CD8-positive, alpha-beta memory T cell (primary cell): ENCODE results near the gene VPS50. TPM values are rescaled to one million over a fixed set of nuclear protein-coding genes. Genes with fewer than 3 reads are reported as not detected.

Experiments used
- CTCF ChIA-PET: fragments of 350-600 bp; sonication (Branson Sonifier 250); formaldehyde crosslinking; loops from one replicate; lab custom pipeline; 2021; ENCODE audit warnings: antibody characterized with exemption; lab: Charles Lee
- POLR2A ChIA-PET: fragments of 350-600 bp; sonication (Branson Sonifier 250); formaldehyde crosslinking; loops from one replicate; lab custom pipeline; 2021; ENCODE audit warnings: antibody characterized with exemption; lab: Charles Lee
- DNase-seq, 5 donors: peaks; one replicate each; pipeline versions ENCODE4 v3.0.0 to v3.0.0-alpha.2; 2020 to 2022; ENCODE audit warnings: mixed read lengths in 1 of 5
- H3K27ac ChIP-seq: one replicate; pipeline ENCODE4 v1.7.0; 2013; ENCODE audit warnings: low read depth, mild to moderate bottlenecking, low read length, moderate library complexity
- H3K27me3 ChIP-seq: 2 replicates; pipeline ENCODE4 v1.7.0; 2013; ENCODE audit warnings: low read length, mild to moderate bottlenecking; ENCODE audit not compliant: insufficient read depth, poor library complexity, severe bottlenecking
- H3K36me3 ChIP-seq: 2 replicates; pipeline ENCODE4 v1.7.0; 2013; ENCODE audit warnings: mild to moderate bottlenecking, low read length, moderate library complexity; ENCODE audit not compliant: insufficient read depth
- H3K4me1 ChIP-seq: 2 replicates; pipeline ENCODE4 v1.7.0; 2013; ENCODE audit warnings: mild to moderate bottlenecking, low read length, moderate library complexity; ENCODE audit not compliant: insufficient read depth
- H3K4me3 ChIP-seq: 2 replicates; pipeline ENCODE4 v1.7.0; 2013; ENCODE audit warnings: mild to moderate bottlenecking, low read length
- H3K9me3 ChIP-seq: 2 replicates; pipeline ENCODE4 v1.7.0; 2013; ENCODE audit warnings: mild to moderate bottlenecking, low read length
- H3K27ac Mint-ChIP-seq, 8 donors: one replicate each; pipeline ENCODE4 v1.8.0; 2020 to 2021; ENCODE audit warnings: mixed read lengths in 8 of 8, mild to moderate bottlenecking in 6 of 8, inconsistent platforms in 3 of 8, moderate library complexity in 3 of 8
- H3K27me3 Mint-ChIP-seq, 2 donors: one replicate each; pipeline ENCODE4 v1.8.0; 2020 to 2021; ENCODE audit warnings: mixed read lengths in 2 of 2, mild to moderate bottlenecking in 1 of 2, moderate library complexity in 1 of 2
- H3K36me3 Mint-ChIP-seq, 3 donors: one replicate each; pipeline ENCODE4 v1.8.0; 2020 to 2021; ENCODE audit warnings: mixed read lengths in 3 of 3, inconsistent platforms in 1 of 3, mild to moderate bottlenecking in 1 of 3
- H3K4me1 Mint-ChIP-seq, 3 donors: one replicate each; pipeline ENCODE4 v1.8.0; 2020 to 2021; ENCODE audit warnings: mixed read lengths in 3 of 3, inconsistent platforms in 1 of 3, mild to moderate bottlenecking in 1 of 3
- H3K4me3 Mint-ChIP-seq, 7 donors: one replicate each; pipeline ENCODE4 v1.8.0; 2020 to 2021; ENCODE audit warnings: mixed read lengths in 7 of 7, mild to moderate bottlenecking in 6 of 7, moderate library complexity in 4 of 7, inconsistent platforms in 2 of 7
- H3K9me3 Mint-ChIP-seq, 5 donors: one replicate each; pipeline ENCODE4 v1.8.0; 2020 to 2022; ENCODE audit warnings: mixed read lengths in 5 of 5, mild to moderate bottlenecking in 3 of 5, moderate library complexity in 2 of 5, inconsistent platforms in 1 of 5
- polyA plus RNA-seq: library from polyadenylated mRNA; unstranded; fragments of 300-500 nt; fragmentation: Illumina TruSeq; gene quantifications from one replicate; pipeline ENCODE4 v1.2.3, GENCODE V29; 2021
- total RNA-seq, 2 experiments: library from RNA; stranded (reverse); gene quantifications; one replicate each; pipeline ENCODE4 v1.2.3, GENCODE V29; 2021

The VPS50 gene
- total and polyA plus RNA-seq, 3 experiments from 2014 or later, result 14.9 to 28.2 (median 22.8) TPM

GRCh38 chr7:93298206-93298605, 66.0 kb downstream of the VPS50 start:
- no peaks in the 10 kb centered on the region for H3K27me3 Mint-ChIP-seq
- CTCF ChIA-PET, result no interaction called here
- H3K4me1 Mint-ChIP-seq, result no peaks in the 10 kb centered on the region
- H3K4me3 Mint-ChIP-seq, result no peak overlapping the region
- no peaks in the 10 kb centered on the region for H3K4me1 ChIP-seq
- POLR2A ChIA-PET, result no interaction called here
- H3K27ac Mint-ChIP-seq, result no peak overlapping the region
- peaks cover 5% of the 10 kb centered on the region for H3K36me3 ChIP-seq
- no peaks in the 10 kb centered on the region for H3K9me3 Mint-ChIP-seq
- H3K4me3 ChIP-seq, result no peak overlapping the region
- no peaks in the 10 kb centered on the region for H3K9me3 ChIP-seq
- no peak for DNase-seq
- no peaks in the 10 kb centered on the region for H3K27me3 ChIP-seq
- H3K36me3 Mint-ChIP-seq, result peaks cover 11 to 60% (median 16%) of the 10 kb centered on the region in 3 donors
- no peak overlapping the region for H3K27ac ChIP-seq

DNA sequence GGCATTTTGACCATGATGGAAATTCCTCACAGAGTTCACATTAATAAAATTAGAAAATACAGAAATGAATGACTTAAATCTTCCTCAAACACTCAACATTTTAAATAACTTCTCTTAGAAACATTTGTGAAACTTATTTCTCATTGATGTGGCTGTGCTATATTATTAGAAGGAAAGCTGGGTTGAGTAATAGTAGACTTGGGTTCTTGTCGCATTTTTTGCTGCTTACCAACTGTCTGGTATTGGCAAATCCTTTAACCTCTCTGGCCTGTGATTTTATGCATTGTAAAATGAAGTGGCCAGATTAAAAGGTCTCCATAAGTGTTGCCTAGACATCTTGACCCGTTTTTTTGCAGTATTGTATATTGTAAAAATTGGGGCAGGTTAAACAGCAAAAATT, 66.5 kb downstream of the VPS50 start:
- H3K36me3 ChIP-seq, result peaks cover 5% of the 10 kb centered on the region
- DNase-seq, result no peak
- no peak overlapping the region for H3K27ac ChIP-seq
- Mint-ChIP-seq H3K27me3 (no peaks in the 10 kb centered on the region), H3K36me3 (peaks cover 11 to 59% (median 16%) of the 10 kb centered on the region in 3 donors), H3K9me3 (no peaks in the 10 kb centered on the region), H3K4me3 (no peak overlapping the region), H3K4me1 (no peaks in the 10 kb centered on the region), H3K27ac (no peak overlapping the region)
- no peak overlapping the region for H3K4me3 ChIP-seq
- H3K9me3 ChIP-seq, result no peaks in the 10 kb centered on the region
- no peaks in the 10 kb centered on the region for H3K4me1 ChIP-seq
- CTCF ChIA-PET, result no interaction called here
- POLR2A ChIA-PET, result no interaction called here
- H3K27me3 ChIP-seq, result no peaks in the 10 kb centered on the region

GRCh38 chr7:93301736-93302135, 69.6 kb downstream of the VPS50 start:
- no peak for DNase-seq
- Mint-ChIP-seq H3K36me3 (peaks cover 3 to 59% (median 27%) of the 10 kb centered on the region in 3 donors), H3K4me1 (no peaks in the 10 kb centered on the region), H3K27ac (no peak overlapping the region), H3K4me3 (no peak overlapping the region), H3K9me3 (no peaks in the 10 kb centered on the region), H3K27me3 (no peaks in the 10 kb centered on the region)
- Histone ChIP-seq H3K4me3 (no peak overlapping the region), H3K27me3 (no peaks in the 10 kb centered on the region), H3K27ac (no peak overlapping the region), H3K9me3 (no peaks in the 10 kb centered on the region), H3K4me1 (no peaks in the 10 kb centered on the region), H3K36me3 (peaks cover 4% of the 10 kb centered on the region)
- POLR2A ChIA-PET, result no interaction called here
- CTCF ChIA-PET, result no interaction called here

GRCh38 chr7:93307131-93307660, 75.0 kb downstream of the VPS50 start:
- ChIA-PET POLR2A (no interaction called here), CTCF (no interaction called here)
- Mint-ChIP-seq H3K9me3 (no peaks in the 10 kb centered on the region), H3K4me1 (no peaks in the 10 kb centered on the region), H3K4me3 (no peak overlapping the region), H3K27ac (no peak overlapping the region), H3K36me3 (peaks cover 6 to 66% (median 25%) of the 10 kb centered on the region in 3 donors), H3K27me3 (no peaks in the 10 kb centered on the region)
- no peak for DNase-seq
- Histone ChIP-seq H3K4me1 (no peaks in the 10 kb centered on the region), H3K9me3 (no peaks in the 10 kb centered on the region), H3K36me3 (peaks cover 4% of the 10 kb centered on the region), H3K4me3 (no peak overlapping the region), H3K27me3 (no peaks in the 10 kb centered on the region), H3K27ac (no peak overlapping the region)

GRCh38 chr7:93307943-93308342, 75.8 kb downstream of the VPS50 start:
- ChIA-PET CTCF (no interaction called here), POLR2A (no interaction called here)
- Mint-ChIP-seq H3K4me1 (no peaks in the 10 kb centered on the region), H3K9me3 (no peaks in the 10 kb centered on the region), H3K27me3 (no peaks in the 10 kb centered on the region), H3K36me3 (peaks cover 6 to 68% (median 25%) of the 10 kb centered on the region in 3 donors), H3K4me3 (no peak overlapping the region), H3K27ac (no peak overlapping the region)
- Histone ChIP-seq H3K27ac (no peak overlapping the region), H3K4me3 (no peak overlapping the region), H3K4me1 (no peaks in the 10 kb centered on the region), H3K36me3 (peaks cover 4% of the 10 kb centered on the region), H3K27me3 (no peaks in the 10 kb centered on the region), H3K9me3 (no peaks in the 10 kb centered on the region)
- no peak for DNase-seq

GRCh38 chr7:93310346-93310745, 78.2 kb downstream of the VPS50 start:
- POLR2A ChIA-PET, result no interaction called here
- Mint-ChIP-seq H3K9me3 (no peaks in the 10 kb centered on the region), H3K27me3 (no peaks in the 10 kb centered on the region), H3K36me3 (peaks cover 6 to 78% (median 32%) of the 10 kb centered on the region in 3 donors), H3K4me3 (no peak overlapping the region), H3K27ac (no peak overlapping the region), H3K4me1 (no peaks in the 10 kb centered on the region)
- CTCF ChIA-PET, result no interaction called here
- Histone ChIP-seq H3K4me1 (no peaks in the 10 kb centered on the region), H3K9me3 (no peaks in the 10 kb centered on the region), H3K27ac (no peak overlapping the region), H3K36me3 (peaks cover 4% of the 10 kb centered on the region), H3K4me3 (no peak overlapping the region), H3K27me3 (no peaks in the 10 kb centered on the region)
- DNase-seq, result no peak

DNA sequence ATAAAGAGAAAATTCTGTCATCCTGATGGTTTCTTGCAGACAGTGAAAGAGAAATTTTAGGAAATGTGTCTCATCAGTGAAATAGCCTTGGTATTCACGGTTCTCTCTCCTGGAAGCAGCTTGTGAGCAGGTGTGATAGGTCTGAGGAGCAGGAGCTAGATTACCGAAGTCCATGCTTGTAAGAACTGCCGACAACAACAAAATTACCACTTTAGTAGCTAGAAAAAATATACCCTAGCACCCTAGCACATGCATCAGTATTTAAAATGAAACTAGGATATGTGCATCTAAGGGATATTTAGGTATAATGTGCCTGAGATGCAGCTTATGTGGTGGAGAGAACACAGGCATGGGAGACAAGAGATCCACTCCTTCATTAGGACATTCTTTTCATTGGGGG, 82.3 kb downstream of the VPS50 start:
- ChIA-PET POLR2A (no interaction called here), CTCF (no interaction called here)
- no peaks in the 10 kb centered on the region for H3K4me1 Mint-ChIP-seq
- no peaks in the 10 kb centered on the region for H3K9me3 ChIP-seq
- H3K27me3 ChIP-seq, result no peaks in the 10 kb centered on the region
- H3K36me3 Mint-ChIP-seq, result peaks cover 14 to 65% (median 23%) of the 10 kb centered on the region in 3 donors
- H3K27ac Mint-ChIP-seq, result peak overlapping the region in 1 of 8 donors; percentile 30
- no peaks in the 10 kb centered on the region for H3K27me3 Mint-ChIP-seq
- no peaks in the 10 kb centered on the region for H3K9me3 Mint-ChIP-seq
- no peaks in the 10 kb centered on the region for H3K36me3 ChIP-seq
- no peak overlapping the region for H3K4me3 ChIP-seq
- no peak overlapping the region for H3K27ac ChIP-seq
- DNase-seq, result no peak
- H3K4me3 Mint-ChIP-seq, result no peak overlapping the region
- no peaks in the 10 kb centered on the region for H3K4me1 ChIP-seq

DNA sequence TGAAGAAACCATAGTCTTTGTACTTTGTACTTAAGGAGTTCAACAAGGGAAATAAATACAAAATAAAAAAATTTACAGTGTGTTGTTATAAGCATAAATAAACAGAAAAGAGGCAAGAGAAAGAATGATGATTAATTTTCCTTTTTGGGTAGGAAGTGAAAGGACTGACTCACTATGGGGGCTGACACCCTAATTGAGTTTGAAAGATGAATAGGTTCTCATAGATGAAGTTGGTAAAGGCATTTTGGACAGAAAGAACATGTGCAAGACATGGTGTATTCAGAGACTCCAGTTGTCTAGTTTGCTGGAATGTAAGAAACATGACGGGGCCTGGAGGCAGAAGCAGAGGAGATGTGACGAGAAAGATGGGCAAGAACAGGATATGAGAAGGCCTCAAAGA, 83.7 kb downstream of the VPS50 start:
- H3K4me3 ChIP-seq, result no peak overlapping the region
- H3K36me3 Mint-ChIP-seq, result peaks cover 17 to 66% (median 18%) of the 10 kb centered on the region in 3 donors
- H3K4me1 ChIP-seq, result no peaks in the 10 kb centered on the region
- H3K9me3 ChIP-seq, result no peaks in the 10 kb centered on the region
- H3K27ac Mint-ChIP-seq, result peak overlapping the region in 1 of 8 donors; percentile 13
- ChIA-PET POLR2A (no interaction called here), CTCF (no interaction called here)
- H3K27ac ChIP-seq, result no peak overlapping the region
- H3K27me3 Mint-ChIP-seq, result no peaks in the 10 kb centered on the region
- no peaks in the 10 kb centered on the region for H3K27me3 ChIP-seq
- H3K4me1 Mint-ChIP-seq, result no peaks in the 10 kb centered on the region
- no peak for DNase-seq
- no peaks in the 10 kb centered on the region for H3K9me3 Mint-ChIP-seq
- H3K36me3 ChIP-seq, result no peaks in the 10 kb centered on the region
- no peak overlapping the region for H3K4me3 Mint-ChIP-seq
